ENCODE results near the gene TTC7B. TPM values are rescaled to one million over a fixed set of nuclear protein-coding genes. Genes with fewer than 3 reads are reported as not detected.

TTC7B gene
- total and polyA plus RNA-seq, 2 of the 13 experiments (the other 11 are each of a cell fraction or from before 2014, with no cell fraction given): 1.3 to 3.2 TPM

GRCh38 chr14:90495357-90496276 is 320.6 kb downstream of the TTC7B start (continued):
- TF ChIP-seq CSRNP1 (CRISPR knock-in tag; IDR thresholded peaks at IDR 0.05) (no peak), HNRNPUL1 (IDR thresholded peaks at IDR 0.05; ENCODE audit: low read depth, low read length) (no peak), FOXC1 (CRISPR knock-in tag; IDR thresholded peaks at IDR 0.05; ENCODE audit: borderline replicate concordance) (no peak), CHCHD3 (CRISPR knock-in tag; IDR thresholded peaks at IDR 0.05) (no peak), SSRP1 (CRISPR knock-in tag; IDR thresholded peaks at IDR 0.05) (no peak), NKX3-1 (CRISPR knock-in tag; IDR thresholded peaks at IDR 0.05) (peak; percentile 62; the same call in 1 of the 2 replicates), TOE1 (CRISPR knock-in tag; IDR thresholded peaks at IDR 0.05) (no peak), ZUFSP (CRISPR knock-in tag; IDR thresholded peaks at IDR 0.05; ENCODE audit: borderline replicate concordance) (no peak), SIN3A (IDR thresholded peaks at IDR 0.05; ENCODE audit: borderline replicate concordance, low read depth, low read length) (no peak), ARNTL (CRISPR knock-in tag; IDR thresholded peaks at IDR 0.05) (no peak), CC2D1A (CRISPR knock-in tag; IDR thresholded peaks at IDR 0.05) (no peak), BHLHE40 (IDR thresholded peaks at IDR 0.05; ENCODE audit: low read length) (no peak), ZNF224 (CRISPR knock-in tag; IDR thresholded peaks at IDR 0.05) (no peak), ZNF572 (CRISPR knock-in tag; IDR thresholded peaks at IDR 0.05) (no peak), TEAD3 (CRISPR knock-in tag; optimal IDR thresholded peaks at IDR 0.05; ENCODE audit: borderline replicate concordance) (no peak), ETV5 (CRISPR knock-in tag; IDR thresholded peaks at IDR 0.05; ENCODE audit: borderline replicate concordance) (peak; percentile 13; the same call in 1 of the 2 replicates), ZSCAN20 (CRISPR knock-in tag; IDR thresholded peaks at IDR 0.05; ENCODE audit: borderline replicate concordance) (no peak; the same call in 1 of the 2 replicates), TBX2 (CRISPR knock-in tag; IDR thresholded peaks at IDR 0.05; ENCODE audit: borderline replicate concordance) (no peak)
- TF ChIP-seq, protein P1, sequence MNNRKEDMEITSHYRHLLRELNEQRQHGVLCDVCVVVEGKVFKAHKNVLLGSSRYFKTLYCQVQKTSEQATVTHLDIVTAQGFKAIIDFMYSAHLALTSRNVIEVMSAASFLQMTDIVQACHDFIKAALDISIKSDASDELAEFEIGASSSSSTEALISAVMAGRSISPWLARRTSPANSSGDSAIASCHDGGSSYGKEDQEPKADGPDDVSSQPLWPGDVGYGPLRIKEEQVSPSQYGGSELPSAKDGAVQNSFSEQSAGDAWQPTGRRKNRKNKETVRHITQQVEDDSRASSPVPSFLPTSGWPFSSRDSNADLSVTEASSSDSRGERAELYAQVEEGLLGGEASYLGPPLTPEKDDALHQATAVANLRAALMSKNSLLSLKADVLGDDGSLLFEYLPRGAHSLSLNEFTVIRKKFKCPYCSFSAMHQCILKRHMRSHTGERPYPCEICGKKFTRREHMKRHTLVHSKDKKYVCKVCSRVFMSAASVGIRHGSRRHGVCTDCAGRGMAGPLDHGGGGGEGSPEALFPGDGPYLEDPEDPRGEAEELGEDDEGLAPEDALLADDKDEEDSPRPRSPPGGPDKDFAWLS (CRISPR knock-in tag; IDR thresholded peaks at IDR 0.05; ENCODE audit: borderline replicate concordance): no peak
- TF ChIP-seq, protein P2, sequence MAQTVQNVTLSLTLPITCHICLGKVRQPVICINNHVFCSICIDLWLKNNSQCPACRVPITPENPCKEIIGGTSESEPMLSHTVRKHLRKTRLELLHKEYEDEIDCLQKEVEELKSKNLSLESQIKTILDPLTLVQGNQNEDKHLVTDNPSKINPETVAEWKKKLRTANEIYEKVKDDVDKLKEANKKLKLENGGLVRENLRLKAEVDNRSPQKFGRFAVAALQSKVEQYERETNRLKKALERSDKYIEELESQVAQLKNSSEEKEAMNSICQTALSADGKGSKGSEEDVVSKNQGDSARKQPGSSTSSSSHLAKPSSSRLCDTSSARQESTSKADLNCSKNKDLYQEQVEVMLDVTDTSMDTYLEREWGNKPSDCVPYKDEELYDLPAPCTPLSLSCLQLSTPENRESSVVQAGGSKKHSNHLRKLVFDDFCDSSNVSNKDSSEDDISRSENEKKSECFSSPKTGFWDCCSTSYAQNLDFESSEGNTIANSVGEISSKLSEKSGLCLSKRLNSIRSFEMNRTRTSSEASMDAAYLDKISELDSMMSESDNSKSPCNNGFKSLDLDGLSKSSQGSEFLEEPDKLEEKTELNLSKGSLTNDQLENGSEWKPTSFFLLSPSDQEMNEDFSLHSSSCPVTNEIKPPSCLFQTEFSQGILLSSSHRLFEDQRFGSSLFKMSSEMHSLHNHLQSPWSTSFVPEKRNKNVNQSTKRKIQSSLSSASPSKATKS (CRISPR knock-in tag; IDR thresholded peaks at IDR 0.05): no peak
- TF ChIP-seq, protein P3, sequence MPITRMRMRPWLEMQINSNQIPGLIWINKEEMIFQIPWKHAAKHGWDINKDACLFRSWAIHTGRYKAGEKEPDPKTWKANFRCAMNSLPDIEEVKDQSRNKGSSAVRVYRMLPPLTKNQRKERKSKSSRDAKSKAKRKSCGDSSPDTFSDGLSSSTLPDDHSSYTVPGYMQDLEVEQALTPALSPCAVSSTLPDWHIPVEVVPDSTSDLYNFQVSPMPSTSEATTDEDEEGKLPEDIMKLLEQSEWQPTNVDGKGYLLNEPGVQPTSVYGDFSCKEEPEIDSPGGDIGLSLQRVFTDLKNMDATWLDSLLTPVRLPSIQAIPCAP (CRISPR knock-in tag; IDR thresholded peaks at IDR 0.05; ENCODE audit: low read depth): no peak
